GM12878 (cell line): ENCODE measurements around the gene IFNA14. TPM values are rescaled to one million over a fixed set of nuclear protein-coding genes. Genes with fewer than 3 reads are reported as not detected.

ENCODE experiments used
- ATAC-seq: fragments of 200-7000 bp; cut with Tn5 transposase; 3 replicates; pipeline ENCODE4 v1.9.1; 2020; ENCODE audit warnings: mild to moderate bottlenecking, moderate library complexity
- BruUV-seq: library from RNA; stranded (reverse); fragments of 400-500 nt; replicated peaks from 2 replicates; lab custom pipeline; 2021; lab: Mats Ljungman, UMichigan
- CTCF ChIA-PET: fragments of 300-600 bp; sonication (Branson Sonifier 250); formaldehyde crosslinking; extraction: SDS; loops from one replicate; lab custom pipeline; 2021; ENCODE audit warnings: inconsistent platforms; lab: Yijun Ruan, JAX
- POLR2A ChIA-PET: fragments of 350-600 bp; formaldehyde crosslinking; extraction: SDS; loops from one replicate; lab custom pipeline; 2021; ENCODE audit warnings: inconsistent platforms; lab: Charles Lee
- RAD21 ChIA-PET: fragments of 300-600 bp; sonication (Branson Sonifier 250); formaldehyde crosslinking; loops from one replicate; lab custom pipeline; 2023; ENCODE audit warnings: antibody characterized with exemption; ENCODE audit not compliant: unreplicated experiment; lab: Charles Lee
- SMC1A ChIA-PET: fragments of 300-600 bp; sonication (Branson Sonifier 250); formaldehyde crosslinking; loops from one replicate; lab custom pipeline; 2023; ENCODE audit not compliant: unreplicated experiment, uncharacterized antibody; lab: Charles Lee
- DNase-seq: peaks from one replicate; pipeline ENCODE4 v3.0.0-alpha.2; 2011; ENCODE audit warnings: low read depth, low spot score
- FAIRE-seq: peaks from 3 replicates; lab custom pipeline; 2011; peaks lifted over from hg19 to GRCh38; lab: Jason Lieb, UNC
- H2AFZ ChIP-seq: 2 replicates; pipeline ENCODE4 v1.6.0; 2011; ENCODE audit warnings: low read depth, low read length, control low read depth; ENCODE audit not compliant: control insufficient read depth
- H3K27ac ChIP-seq: 2 replicates; pipeline ENCODE4 v1.5.1; 2011; ENCODE audit warnings: control low read depth; ENCODE audit not compliant: control insufficient read depth, insufficient read depth
- H3K27me3 ChIP-seq, 2 experiments: replicated peaks in 1 of 2; 2 replicates each; pipeline versions ENCODE4 v1.6.0 to v1.6.1; 2011; ENCODE audit warnings: low read length in 1 of 2; ENCODE audit not compliant: control insufficient read depth in 2 of 2, insufficient read depth in 2 of 2
- H3K36me3 ChIP-seq, 2 experiments: 2 replicates each; pipeline ENCODE4 v1.5.1; 2011; ENCODE audit warnings: low read length in 1 of 2; ENCODE audit not compliant: control insufficient read depth in 2 of 2, insufficient read depth in 2 of 2
- H3K4me1 ChIP-seq: 2 replicates; pipeline ENCODE4 v1.6.1; 2011; ENCODE audit warnings: mild to moderate bottlenecking, low read length, moderate library complexity, mixed read lengths; ENCODE audit not compliant: control insufficient read depth, insufficient read depth
- H3K4me2 ChIP-seq: 2 replicates; pipeline ENCODE4 v1.6.0; 2011; ENCODE audit warnings: control low read depth; ENCODE audit not compliant: control insufficient read depth, insufficient read depth
- H3K4me3 ChIP-seq: fragments of 200-600 bp; sonication (generic); 2 replicates; pipeline ENCODE4 v1.5.1; 2016
- H3K79me2 ChIP-seq: 2 replicates; pipeline ENCODE4 v1.6.0; 2011; ENCODE audit warnings: low read length; ENCODE audit not compliant: control insufficient read depth, insufficient read depth
- H3K9ac ChIP-seq: 2 replicates; pipeline ENCODE4 v1.8.0; 2011; ENCODE audit warnings: low read length, control low read depth, mixed read lengths; ENCODE audit not compliant: control insufficient read depth, insufficient read depth
- H3K9me3 ChIP-seq: replicated peaks from 3 replicates; pipeline ENCODE4 v1.5.1; 2011; ENCODE audit warnings: mild to moderate bottlenecking, low read length; ENCODE audit not compliant: control insufficient read depth, insufficient read depth
- H4K20me1 ChIP-seq: 2 replicates; pipeline ENCODE4 v1.6.0; 2011; ENCODE audit not compliant: control insufficient read depth, insufficient read depth
- RELB ChIP-seq: fragments of 450-650 bp; IDR thresholded peaks from 2 replicates; pipeline ENCODE4 v1.6.1; 2017; ENCODE audit warnings: low read depth, mild to moderate bottlenecking, moderate library complexity
- ZSCAN29 ChIP-seq: fragments of 450-650 bp; IDR thresholded peaks from 2 replicates; pipeline ENCODE4 v1.6.1; 2017; ENCODE audit warnings: mild to moderate bottlenecking, moderate library complexity
- WGBS: methylation state at CpG from one replicate; pipeline ENCODE4 v1.1.6; 2016; ENCODE audit warnings: low lambda C conversion rate; ENCODE audit not compliant: insufficient replicate concordance, insufficient coverage; ENCODE audit errors: missing lambda C conversion rate; 5-methylcytosine and 5-hydroxymethylcytosine counted together
- in situ Hi-C: fragments of 300-500 bp; cut with MboI; formaldehyde crosslinking; loops from 9 replicates; pipeline ENCODE4 v1.14.3; 2018; ENCODE audit warnings: mixed read lengths
- intact Hi-C: fragments of 100-400 bp; cut with micrococcal nuclease; formaldehyde crosslinking; loops from one replicate; pipeline ENCODE4 v1.14.2; 2022; ENCODE audit not compliant: unreplicated experiment
- polyA plus RNA-seq, 11 experiments: library from polyadenylated mRNA; depleted of rRNA in 4 of 11; unstranded in 6 of 11; stranded (reverse) in 5 of 11; fragments of >200 nt; fragmentation: Nextera tagmentation in 4 of 11; fragmentation: Illumina TruSeq in 1 of 11; extraction: Ambion mirVana in 4 of 11; extraction: Trizol in 1 of 11; gene quantifications; 1 replicate in 1 of 11; 2 replicates in 10 of 11; pipeline versions ENCODE4 v1.2.1 to v1.2.3, GENCODE V29; 2011 to 2016; ENCODE audit warnings: inconsistent platforms in 2 of 11, missing spikeins in 2 of 11, low read depth in 1 of 11
- total RNA-seq, 4 experiments: library from RNA; depleted of rRNA in 3 of 4; stranded (reverse); fragments of >200 nt in 3 of 4; fragmentation: Illumina TruSeq in 1 of 4; extraction: Trizol in 1 of 4; gene quantifications; 2 replicates each; pipeline versions ENCODE4 v1.2.1 to v1.2.3, GENCODE V29; 2013 to 2021

The IFNA14 gene
- total and polyA plus RNA-seq, 10 of the 15 experiments (the other 5 are each of a cell fraction or from before 2014, with no cell fraction given) = not detected

DNA sequence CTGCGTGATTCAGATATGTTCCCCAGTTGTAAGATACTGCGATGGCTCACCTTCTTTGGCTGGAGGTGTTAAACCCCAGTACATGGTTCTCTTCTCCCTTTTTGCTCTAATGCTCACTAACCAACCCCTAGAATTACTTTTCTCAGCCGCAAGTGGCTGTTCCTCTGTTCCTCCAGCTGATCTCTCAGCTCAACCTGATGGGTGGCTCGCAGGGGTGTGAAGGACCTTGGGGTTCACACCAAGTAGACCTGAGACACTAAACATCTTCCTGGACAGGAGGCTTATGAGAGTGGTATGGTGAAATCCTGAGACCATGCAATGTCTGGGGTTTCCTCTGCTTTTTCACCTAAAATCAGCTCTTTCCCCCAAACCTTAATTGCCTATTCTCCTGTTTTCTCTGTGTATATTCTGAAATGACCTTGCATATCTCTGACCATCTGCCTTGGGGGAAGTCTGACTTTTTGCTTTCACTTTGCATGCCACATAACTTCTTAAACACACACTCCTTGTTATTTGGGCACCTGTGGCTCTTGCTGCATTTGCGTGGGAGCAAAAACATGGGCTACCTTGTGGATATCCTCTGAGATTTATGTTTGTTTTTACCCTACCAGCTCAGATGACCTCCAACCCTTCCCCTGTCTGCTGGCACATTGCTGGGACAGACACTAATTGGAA lies 15.9 kb upstream of the IFNA14 start:
- no peak overlapping the region for H2AFZ ChIP-seq
- POLR2A ChIA-PET = interaction anchor here (0.5 kb wide), 1 partner anchor 192 kb away, joined by 5 read pairs; no protein-coding TSS in a partner anchor
- no peaks in the 10 kb centered on the region for H3K79me2 ChIP-seq
- FAIRE-seq = no peak
- SMC1A ChIA-PET = interaction anchor here (0.9 to 5.5 kb wide), 2 partner anchors 10 to 189 kb away, joined by 7 to 30 read pairs; no protein-coding TSS in a partner anchor
- no peak overlapping the region for H3K4me3 ChIP-seq
- DNase-seq = no peak
- TF ChIP-seq ZSCAN29 (no peak), RELB (0 out of 2 replicates have a peak, but pooled peaks have one; percentile 24)
- 38% methylated on average over 5 of the region's 5 CpGs for WGBS
- intact Hi-C loops (no loop called here), in situ Hi-C loops (no loop called here)
- BruUV-seq = no TSS peak
- H3K27ac ChIP-seq = no peak overlapping the region
- no peaks in the 10 kb centered on the region; the same call in 1 of the 2 replicates for H4K20me1 ChIP-seq
- peak; percentile 50 for ATAC-seq
- H3K36me3 ChIP-seq = no peaks in the 10 kb centered on the region
- H3K4me1 ChIP-seq = no peaks in the 10 kb centered on the region
- no peak overlapping the region for H3K9ac ChIP-seq
- H3K4me2 ChIP-seq = no peak overlapping the region; the same call in 1 of the 2 replicates
- CTCF ChIA-PET = interaction anchor here (0.6 to 1.8 kb wide), 6 partner anchors 9 to 71 kb away, joined by 3 to 5 read pairs (median 4); no protein-coding TSS in a partner anchor
- RAD21 ChIA-PET = interaction anchor here (1.0 to 1.3 kb wide), 3 partner anchors 9 to 157 kb away, joined by 3 to 4 read pairs (median 3); no protein-coding TSS in a partner anchor
- H3K27me3 ChIP-seq = no peaks in the 10 kb centered on the region; a peak in 2 of 4 replicates
- no peaks in the 10 kb centered on the region for H3K9me3 ChIP-seq
